ENCODE data around the gene TIGD4. TPM values are rescaled to one million over a fixed set of nuclear protein-coding genes. Genes with fewer than 3 reads are reported as not detected.

Gene TIGD4
- total and polyA plus RNA-seq, 2 of the 8 experiments (the other 6 are each of a cell fraction or from before 2014, with no cell fraction given): 0.42 to 2.3 TPM

GRCh38 chr4:152777488-152777887, 2.0 kb downstream of the TIGD4 start (continued):
- TF ChIP-seq ASH2L (IDR thresholded peaks at IDR 0.05; ENCODE audit: low read length): no peak
- TF ChIP-seq NANOG (IDR thresholded peaks at IDR 0.05; ENCODE audit: insufficient read depth, low read depth, low read length, poor library complexity, severe bottlenecking): no peak
- TF ChIP-seq YY1 (IDR thresholded peaks at IDR 0.05; ENCODE audit: low read depth, low read length): no peak
- TF ChIP-seq SP1 (IDR thresholded peaks at IDR 0.05; ENCODE audit: low read depth, low read length): no peak
- TF ChIP-seq CREB1 (IDR thresholded peaks at IDR 0.05): no peak
